IMR-90 (cell line): ENCODE measurements around the gene SCYGR4. TPM values are rescaled to one million over a fixed set of nuclear protein-coding genes. Genes with fewer than 3 reads are reported as not detected.

ENCODE experiments used
- ATAC-seq: fragments of 200-7000 bp; cut with Tn5 transposase; 2 replicates; pipeline ENCODE4 v1.9.1; 2020; ENCODE audit warnings: low read depth, mild to moderate bottlenecking, moderate library complexity
- Bru-seq: library from RNA; stranded (reverse); fragments of 400-500 nt; gene quantifications from one replicate; lab custom pipeline; 2021; lab: Mats Ljungman, UMichigan
- BruChase-seq, 2 experiments: library from RNA; stranded (reverse); fragments of 400-500 nt; gene quantifications; one replicate each; lab custom pipeline; 2021; lab: Mats Ljungman, UMichigan
- BruUV-seq: library from RNA; stranded (reverse); fragments of 400-500 nt; replicated peaks from 2 replicates; lab custom pipeline; 2021; lab: Mats Ljungman, UMichigan
- CTCF ChIA-PET: fragments of 300-600 bp; formaldehyde crosslinking; extraction: SDS; loops from one replicate; lab custom pipeline; 2021; ENCODE audit warnings: antibody characterized with exemption; lab: Yijun Ruan, JAX
- POLR2A ChIA-PET: fragments of 300-600 bp; sonication (Branson Sonifier 250); formaldehyde crosslinking; loops from one replicate; lab custom pipeline; 2022; ENCODE audit warnings: antibody characterized with exemption; ENCODE audit not compliant: unreplicated experiment; lab: Charles Lee
- DNase-seq: peaks from one replicate; pipeline ENCODE4 v3.0.0; 2013
- H2AFZ ChIP-seq: replicated peaks from 2 replicates; pipeline ENCODE3; 2013; ENCODE audit warnings: low read length, mild to moderate bottlenecking; ENCODE audit not compliant: poor library complexity
- H2AK5ac ChIP-seq: 2 replicates; pipeline ENCODE4 v1.6.1; 2013; ENCODE audit warnings: low read depth, low read length, inconsistent platforms
- H2AK9ac ChIP-seq: replicated peaks from 2 replicates; pipeline ENCODE3; 2013; ENCODE audit warnings: mild to moderate bottlenecking, low read depth, low read length, moderate library complexity; ENCODE audit not compliant: poor library complexity
- H2BK120ac ChIP-seq: 2 replicates; pipeline ENCODE4 v1.6.1; 2013; ENCODE audit warnings: low read depth, low read length, inconsistent platforms
- H2BK15ac ChIP-seq: 3 replicates; pipeline ENCODE4 v1.6.1; 2013; ENCODE audit warnings: low read depth, low read length, inconsistent platforms
- H2BK20ac ChIP-seq: 2 replicates; pipeline ENCODE4 v1.6.1; 2013; ENCODE audit warnings: low read depth, mild to moderate bottlenecking, inconsistent platforms, low read length, moderate library complexity
- H2BK5ac ChIP-seq: 2 replicates; pipeline ENCODE4 v1.6.1; 2013; ENCODE audit warnings: mild to moderate bottlenecking, low read depth, low read length, inconsistent platforms; ENCODE audit not compliant: poor library complexity, severe bottlenecking
- H3K14ac ChIP-seq: replicated peaks from 2 replicates; pipeline ENCODE4 v1.6.1; 2013; ENCODE audit warnings: low read depth, low read length, inconsistent platforms
- H3K18ac ChIP-seq: 2 replicates; pipeline ENCODE4 v1.6.1; 2013; ENCODE audit warnings: low read depth, low read length, control low read depth
- H3K23ac ChIP-seq: 2 replicates; pipeline ENCODE4 v1.6.1; 2013; ENCODE audit warnings: low read depth, low read length, inconsistent platforms
- H3K27ac ChIP-seq: 2 replicates; pipeline ENCODE4 v1.5.1; 2013; ENCODE audit warnings: mild to moderate bottlenecking, control low read depth, low read length; ENCODE audit not compliant: insufficient read depth
- H3K27me3 ChIP-seq: 2 replicates; pipeline ENCODE4 v1.6.1; 2013; ENCODE audit warnings: low read length; ENCODE audit not compliant: control insufficient read depth, insufficient read depth
- H3K36me3 ChIP-seq: 2 replicates; pipeline ENCODE4 v1.6.1; 2013; ENCODE audit warnings: low read length, mixed read lengths; ENCODE audit not compliant: control insufficient read depth, insufficient read depth
- H3K4ac ChIP-seq: 2 replicates; pipeline ENCODE4 v1.6.1; 2013; ENCODE audit warnings: low read depth, low read length, inconsistent platforms
- H3K4me1 ChIP-seq: 2 replicates; pipeline ENCODE4 v1.6.1; 2013; ENCODE audit warnings: low read length, mixed read lengths; ENCODE audit not compliant: control insufficient read depth, insufficient read depth
- H3K4me2 ChIP-seq: 2 replicates; pipeline ENCODE4 v1.6.1; 2013; ENCODE audit warnings: low read depth, mild to moderate bottlenecking, control low read depth, low read length, moderate library complexity
- H3K4me3 ChIP-seq: 2 replicates; pipeline ENCODE4 v1.5.1; 2013; ENCODE audit warnings: low read depth, mild to moderate bottlenecking, control low read depth, low read length, moderate library complexity; ENCODE audit not compliant: insufficient read depth
- H3K56ac ChIP-seq: 2 replicates; pipeline ENCODE4 v1.6.1; 2013; ENCODE audit warnings: low read length, inconsistent platforms; ENCODE audit not compliant: insufficient read depth; ENCODE audit errors: extremely low read depth
- H3K79me1 ChIP-seq, 2 experiments: 2 replicates each; pipeline ENCODE4 v1.6.1; 2013; ENCODE audit warnings: low read length in 2 of 2, inconsistent platforms in 1 of 2, low read depth in 1 of 2
- H3K9ac ChIP-seq: 2 replicates; pipeline ENCODE4 v1.6.1; 2013; ENCODE audit warnings: low read depth, low read length, control low read depth
- H3K9me1 ChIP-seq: 2 replicates; pipeline ENCODE4 v1.6.1; 2013; ENCODE audit warnings: low read length, inconsistent platforms; ENCODE audit not compliant: insufficient read depth
- H3K9me3 ChIP-seq: 2 replicates; pipeline ENCODE4 v1.6.1; 2013; ENCODE audit warnings: low read length; ENCODE audit not compliant: control insufficient read depth, insufficient read depth
- H4K20me1 ChIP-seq: 2 replicates; pipeline ENCODE4 v1.6.1; 2013; ENCODE audit warnings: low read length, inconsistent platforms; ENCODE audit not compliant: insufficient read depth
- H4K5ac ChIP-seq: 2 replicates; pipeline ENCODE4 v1.6.1; 2013; ENCODE audit warnings: mild to moderate bottlenecking, low read depth, low read length, control low read depth
- H4K8ac ChIP-seq, 2 experiments: 2 replicates each; pipeline ENCODE4 v1.6.1; 2013; ENCODE audit warnings: low read depth in 2 of 2, low read length in 2 of 2, control low read depth in 1 of 2, inconsistent platforms in 1 of 2
- H4K91ac ChIP-seq: 2 replicates; pipeline ENCODE4 v1.6.1; 2013; ENCODE audit warnings: low read depth, low read length, inconsistent platforms; ENCODE audit not compliant: insufficient read depth
- BHLHE40 ChIP-seq: fragments of 150-350 bp; IDR thresholded peaks from 2 replicates; pipeline ENCODE4 v1.6.1; 2016; ENCODE audit warnings: mild to moderate bottlenecking, low read depth, low read length
- CHD1 ChIP-seq: IDR thresholded peaks from 2 replicates; pipeline ENCODE4 v1.6.1; 2012; ENCODE audit warnings: low read depth, low read length, improper control_type of control experiment
- FOS ChIP-seq: fragments of 150-350 bp; IDR thresholded peaks from 2 replicates; pipeline ENCODE4 v1.6.1; 2016; ENCODE audit warnings: low read depth, low read length
- NFE2L2 ChIP-seq: fragments of 150-350 bp; IDR thresholded peaks from 2 replicates; pipeline ENCODE4 v1.6.1; 2016; ENCODE audit warnings: low read depth, mild to moderate bottlenecking, low read length
- POLR2A ChIP-seq: IDR thresholded peaks from 2 replicates; pipeline ENCODE4 v1.6.1; 2012; ENCODE audit warnings: mild to moderate bottlenecking, low read depth, low read length
- WGBS, 2 experiments: methylation state at CpG; one replicate each; pipeline versions ENCODE4 v1.1.5 to v1.1.7; 2013; ENCODE audit warnings: missing lambda C conversion rate in 2 of 2; ENCODE audit not compliant: insufficient read length in 1 of 2; ENCODE audit errors: extremely low coverage in 2 of 2; 5-methylcytosine and 5-hydroxymethylcytosine counted together
- dilution Hi-C: fragments of 300-500 bp; cut with HindIII; formaldehyde crosslinking; loops from one replicate; pipeline ENCODE4 v1.14.3; 2018; ENCODE audit warnings: low sequenced_read_pairs; ENCODE audit not compliant: unreplicated experiment
- in situ Hi-C: fragments of 300-500 bp; cut with MboI; formaldehyde crosslinking; loops from 3 replicates; pipeline ENCODE4 v1.14.3; 2019; ENCODE audit warnings: low sequenced_read_pairs, inconsistent platforms, mixed read lengths
- intact Hi-C: fragments of 100-400 bp; cut with micrococcal nuclease; formaldehyde crosslinking; loops from 2 replicates; pipeline ENCODE4 v1.10.0; 2022
- long read RNA-seq: library from polyadenylated mRNA; unstranded; transcript quantifications from one replicate; pipeline ENCODE4 v2.0.0, GENCODE V29; 2021; ENCODE audit not compliant: unreplicated experiment
- polyA plus RNA-seq, 3 experiments: library from polyadenylated mRNA; depleted of rRNA; stranded (reverse); fragments of >200 nt; gene quantifications; 2 replicates each; pipeline ENCODE4 v1.2.3, GENCODE V29; 2012; ENCODE audit warnings: low replicate concordance in 1 of 3
- total RNA-seq: library from RNA; depleted of rRNA; stranded (reverse); fragments of >200 nt; gene quantifications from 2 replicates; pipeline ENCODE4 v1.2.3, GENCODE V29; 2012; rRNA removed
- TF ChIP-seq, protein P1 (sequence below): fragments of 150-350 bp; IDR thresholded peaks from 2 replicates; pipeline ENCODE4 v1.6.1; 2017; ENCODE audit warnings: mild to moderate bottlenecking, antibody characterized with exemption, low read length, low read depth

The SCYGR4 gene, protein sequence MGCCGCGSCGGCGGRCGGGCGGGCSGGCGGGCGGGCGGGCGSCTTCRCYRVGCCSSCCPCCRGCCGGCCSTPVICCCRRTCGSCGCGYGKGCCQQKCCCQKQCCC
- not detected in 2 replicates for total RNA-seq
- polyA plus RNA-seq (2012; rRNA removed) = not detected in 2 replicates
- not detected in 2 replicates for polyA plus RNA-seq (2012; cell fraction: cytosol; rRNA removed)
- polyA plus RNA-seq (2012; cell fraction: nucleus; rRNA removed; ENCODE audit: low replicate concordance) = not detected in 2 replicates
- Bru-seq, nascent RNA = not detected
- BruChase-seq, experiment 1, labeled RNA remaining after a 6-hour chase = percentile 13 among the genes with signal in this experiment
- not detected for BruChase-seq, experiment 2, labeled RNA remaining after a 2-hour chase
- long read RNA-seq = 0 reads

DNA sequence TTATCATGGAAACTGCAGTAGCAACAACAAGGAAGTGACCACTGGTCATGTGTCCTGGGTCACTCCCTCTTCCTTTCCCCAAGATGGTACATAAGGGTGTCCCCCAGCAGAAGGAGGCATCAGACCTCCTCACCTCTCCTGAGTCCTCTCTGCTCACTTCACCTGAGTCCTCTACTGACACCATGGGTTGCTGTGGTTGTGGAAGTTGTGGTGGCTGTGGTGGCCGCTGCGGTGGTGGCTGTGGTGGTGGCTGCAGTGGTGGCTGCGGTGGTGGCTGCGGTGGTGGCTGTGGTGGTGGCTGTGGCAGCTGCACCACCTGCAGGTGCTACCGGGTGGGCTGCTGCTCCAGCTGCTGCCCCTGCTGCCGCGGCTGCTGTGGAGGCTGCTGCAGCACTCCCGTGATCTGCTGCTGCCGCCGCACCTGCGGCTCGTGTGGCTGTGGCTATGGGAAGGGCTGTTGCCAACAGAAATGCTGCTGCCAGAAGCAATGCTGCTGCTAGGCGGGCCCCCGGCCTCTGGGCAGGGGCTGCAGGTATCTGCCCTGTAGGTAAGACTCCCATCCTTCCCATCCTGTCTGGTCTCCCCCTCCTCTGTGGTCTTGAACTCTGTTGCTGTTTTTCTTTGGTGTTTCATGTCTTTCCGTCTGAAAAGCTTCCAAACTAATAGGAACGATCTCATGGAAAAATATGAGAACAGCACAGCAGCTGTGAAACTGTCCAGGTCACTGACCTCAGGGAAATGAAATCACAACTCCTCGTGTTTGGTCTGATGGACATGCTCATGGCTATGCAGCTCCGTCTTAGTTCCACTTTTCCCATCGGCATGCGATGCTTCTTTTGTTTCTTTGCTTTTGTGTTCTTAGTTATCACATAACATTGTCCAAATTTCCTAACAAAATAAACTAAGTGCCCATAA lies at the start of gene SCYGR4:
TSS of gene SCYGR4 (plus strand) at position 183 of the 915 bp plus-strand sequence. CDS start at position 183, 0 bp downstream.
- in situ Hi-C loops (no loop called here), dilution Hi-C loops (no loop called here), intact Hi-C loops (no loop called here)
- Histone ChIP-seq H3K4me2 (no peak within 1 kb of the TSS), H3K36me3 (no peaks in the 10 kb centered on the region), H3K56ac (no peak within 1 kb of the TSS), H2AK9ac (no peak within 1 kb of the TSS), H4K5ac (no peak within 1 kb of the TSS), H3K18ac (no peak within 1 kb of the TSS), H3K9me1 (no peaks in the 10 kb centered on the region), H2AK5ac (no peak within 1 kb of the TSS), H3K79me1 (no peaks in the 10 kb centered on the region), H4K8ac (no peak within 1 kb of the TSS), H3K27ac (no peak within 1 kb of the TSS), H3K4me1 (no peaks in the 10 kb centered on the region; the same call in 1 of the 2 replicates), H3K4ac (no peak within 1 kb of the TSS), H4K20me1 (no peaks in the 10 kb centered on the region), H3K14ac (no peak within 1 kb of the TSS), H2AFZ (no peak within 1 kb of the TSS), H2BK5ac (no peak within 1 kb of the TSS), H3K4me3 (no peak within 1 kb of the TSS), H2BK15ac (no peak within 1 kb of the TSS), H4K91ac (no peak within 1 kb of the TSS), H3K9me3 (no peaks in the 10 kb centered on the region), H3K9ac (no peak within 1 kb of the TSS), H3K27me3 (no peaks in the 10 kb centered on the region), H3K23ac (no peak within 1 kb of the TSS), H2BK20ac (no peak within 1 kb of the TSS), H2BK120ac (no peak within 1 kb of the TSS)
- ATAC-seq = no peak
- CTCF ChIA-PET = interaction anchor here (0.8 kb wide), 1 partner anchor 8 kb away, joined by 3 read pairs; no protein-coding TSS in a partner anchor
- DNase-seq = no peak
- WGBS, 2 experiments = 93% methylated on average over 9 of the region's 20 CpGs; no CpG with 5 or more reads in 1 of the 2 experiments
- BruUV-seq = no TSS peak
- TF ChIP-seq NFE2L2 (no peak), CHD1 (no peak), POLR2A (no peak), BHLHE40 (no peak), FOS (no peak)
- TF ChIP-seq, protein P1, sequence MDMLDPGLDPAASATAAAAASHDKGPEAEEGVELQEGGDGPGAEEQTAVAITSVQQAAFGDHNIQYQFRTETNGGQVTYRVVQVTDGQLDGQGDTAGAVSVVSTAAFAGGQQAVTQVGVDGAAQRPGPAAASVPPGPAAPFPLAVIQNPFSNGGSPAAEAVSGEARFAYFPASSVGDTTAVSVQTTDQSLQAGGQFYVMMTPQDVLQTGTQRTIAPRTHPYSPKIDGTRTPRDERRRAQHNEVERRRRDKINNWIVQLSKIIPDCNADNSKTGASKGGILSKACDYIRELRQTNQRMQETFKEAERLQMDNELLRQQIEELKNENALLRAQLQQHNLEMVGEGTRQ = no peak
- POLR2A ChIA-PET = no interaction called here
